Keratinocyte (primary cell): Measurements from ENCODE around the gene ITIH5. TPM values are rescaled to one million over a fixed set of nuclear protein-coding genes. Genes with fewer than 3 reads are reported as not detected.

Source experiments
- DNase-seq: peaks from one replicate; pipeline ENCODE4 v3.0.0-alpha.2; 2011; ENCODE audit warnings: low read depth, missing footprints, low spot score
- FAIRE-seq: peaks from 2 replicates; lab custom pipeline; 2011; peaks lifted over from hg19 to GRCh38; lab: Jason Lieb, UNC
- H2AFZ ChIP-seq: 2 replicates; pipeline ENCODE4 v1.6.0; 2012; ENCODE audit warnings: low read length, control low read depth, inconsistent platforms; ENCODE audit not compliant: control insufficient read depth
- H3K27ac ChIP-seq: 2 replicates; pipeline ENCODE4 v1.5.1; 2011; ENCODE audit warnings: low read length; ENCODE audit not compliant: control insufficient read depth, insufficient read depth
- H3K27me3 ChIP-seq: 3 replicates; pipeline ENCODE4 v1.6.0; 2011; ENCODE audit warnings: low read length; ENCODE audit not compliant: control insufficient read depth, insufficient read depth; ENCODE audit errors: extremely low read depth
- H3K36me3 ChIP-seq, 2 experiments: 2 replicates in 1 of 2; 3 replicates in 1 of 2; pipeline ENCODE4 v1.5.1; 2011; ENCODE audit warnings: low read length in 2 of 2, mild to moderate bottlenecking in 1 of 2; ENCODE audit not compliant: control insufficient read depth in 2 of 2, insufficient read depth in 2 of 2; ENCODE audit errors: extremely low read depth in 1 of 2
- H3K4me1 ChIP-seq: 3 replicates; pipeline ENCODE4 v1.5.1; 2011; ENCODE audit warnings: low read length; ENCODE audit not compliant: control insufficient read depth, insufficient read depth; ENCODE audit errors: extremely low read depth
- H3K4me2 ChIP-seq: 3 replicates; pipeline ENCODE4 v1.6.0; 2011; ENCODE audit warnings: low read depth, low read length; ENCODE audit not compliant: control insufficient read depth, insufficient read depth; ENCODE audit errors: extremely low read depth
- H3K4me3 ChIP-seq, 3 experiments: fragments of 200-600 bp in 1 of 3; sonication (generic) in 1 of 3; 2 replicates in 2 of 3; 3 replicates in 1 of 3; pipeline ENCODE4 v1.5.1; 2011 to 2016; ENCODE audit warnings: low read length in 3 of 3, mild to moderate bottlenecking in 3 of 3, control low read depth in 2 of 3, inconsistent platforms in 1 of 3, low read depth in 1 of 3, mixed read lengths in 1 of 3, mixed run types in 1 of 3, moderate library complexity in 1 of 3; ENCODE audit not compliant: control insufficient read depth in 2 of 3, insufficient read depth in 2 of 3; ENCODE audit errors: extremely low read depth in 1 of 3
- H3K79me2 ChIP-seq: 2 replicates; pipeline ENCODE4 v1.6.0; 2012; ENCODE audit warnings: low read length; ENCODE audit not compliant: control insufficient read depth, insufficient read depth
- H3K9ac ChIP-seq: 3 replicates; pipeline ENCODE4 v1.6.0; 2011; ENCODE audit warnings: low read length; ENCODE audit not compliant: control insufficient read depth, insufficient read depth; ENCODE audit errors: extremely low read depth
- H3K9me1 ChIP-seq: 3 replicates; pipeline ENCODE4 v1.6.0; 2011; ENCODE audit warnings: low read length; ENCODE audit not compliant: control insufficient read depth, insufficient read depth; ENCODE audit errors: extremely low read depth
- H3K9me3 ChIP-seq: 2 replicates; pipeline ENCODE4 v1.5.1; 2012; ENCODE audit warnings: low read depth, low read length; ENCODE audit not compliant: control insufficient read depth
- H4K20me1 ChIP-seq: 3 replicates; pipeline ENCODE4 v1.6.0; 2011; ENCODE audit warnings: low read length; ENCODE audit not compliant: control insufficient read depth, insufficient read depth; ENCODE audit errors: extremely low read depth
- EZH2 ChIP-seq: IDR thresholded peaks from one replicate; pipeline ENCODE4 v1.6.1; 2012; ENCODE audit warnings: inconsistent platforms, mild to moderate bottlenecking, low read length, moderate library complexity
- dilution Hi-C: fragments of 300-500 bp; cut with MboI; formaldehyde crosslinking; loops from one replicate; pipeline ENCODE4 v1.7.0; 2020; ENCODE audit warnings: low sequenced_read_pairs; ENCODE audit not compliant: extremely low pct_ligation_motif_present
- polyA plus RNA-seq, 5 experiments: library from polyadenylated mRNA; depleted of rRNA in 3 of 5; stranded (reverse) in 3 of 5; stranded (forward) in 1 of 5; unstranded in 1 of 5; fragments of >200 nt; gene quantifications; 1 replicate in 1 of 5; 2 replicates in 3 of 5; 3 replicates in 1 of 5; pipeline versions ENCODE4 v1.2.1 to v1.2.3, GENCODE V29; 2011 to 2012; ENCODE audit warnings: missing spikeins in 2 of 5, low read depth in 1 of 5, low replicate concordance in 1 of 5
- TF ChIP-seq, protein P1 (sequence below), 3 experiments: IDR thresholded peaks in 1 of 3; conservative IDR thresholded peaks in 1 of 3; optimal IDR thresholded peaks in 1 of 3; 2 replicates in 2 of 3; 3 replicates in 1 of 3; pipeline versions ENCODE3 to v1.5.1; 2011; ENCODE audit warnings: low read length in 3 of 3, mild to moderate bottlenecking in 3 of 3, moderate library complexity in 2 of 3, control low read depth in 1 of 3, inconsistent platforms in 1 of 3; ENCODE audit not compliant: insufficient read depth in 2 of 3; ENCODE audit errors: extremely low read depth in 1 of 3

ITIH5 gene
- polyA plus RNA-seq, 1 donor (not counting 4 experiments of a cell fraction or from before 2014, with no cell fraction given) = not detected

DNA sequence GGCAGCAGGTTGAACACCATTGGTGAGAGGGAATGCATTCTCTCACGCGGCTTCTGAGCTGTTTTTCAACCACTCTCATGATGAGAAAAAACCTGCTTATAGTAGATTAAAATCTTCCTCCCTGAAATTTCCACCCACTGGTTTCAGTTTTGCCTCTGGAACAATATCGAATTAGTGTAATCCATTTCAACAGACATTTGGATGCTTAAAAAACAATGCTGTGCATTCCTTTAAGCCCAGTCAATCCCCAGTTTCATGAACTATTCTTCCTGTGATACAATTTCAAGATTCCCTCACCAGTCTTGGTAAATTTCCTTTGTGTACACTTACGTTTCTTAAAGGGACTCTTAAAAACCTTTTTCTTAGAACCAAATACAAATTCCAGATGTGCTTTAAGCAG is 89.6 kb downstream of the ITIH5 start:
- no peak overlapping the region for H3K4me2 ChIP-seq
- peaks cover 2% of the 10 kb centered on the region for H3K9me3 ChIP-seq
- dilution Hi-C loops = no loop called here
- TF ChIP-seq EZH2 = no peak
- TF ChIP-seq, protein P1, sequence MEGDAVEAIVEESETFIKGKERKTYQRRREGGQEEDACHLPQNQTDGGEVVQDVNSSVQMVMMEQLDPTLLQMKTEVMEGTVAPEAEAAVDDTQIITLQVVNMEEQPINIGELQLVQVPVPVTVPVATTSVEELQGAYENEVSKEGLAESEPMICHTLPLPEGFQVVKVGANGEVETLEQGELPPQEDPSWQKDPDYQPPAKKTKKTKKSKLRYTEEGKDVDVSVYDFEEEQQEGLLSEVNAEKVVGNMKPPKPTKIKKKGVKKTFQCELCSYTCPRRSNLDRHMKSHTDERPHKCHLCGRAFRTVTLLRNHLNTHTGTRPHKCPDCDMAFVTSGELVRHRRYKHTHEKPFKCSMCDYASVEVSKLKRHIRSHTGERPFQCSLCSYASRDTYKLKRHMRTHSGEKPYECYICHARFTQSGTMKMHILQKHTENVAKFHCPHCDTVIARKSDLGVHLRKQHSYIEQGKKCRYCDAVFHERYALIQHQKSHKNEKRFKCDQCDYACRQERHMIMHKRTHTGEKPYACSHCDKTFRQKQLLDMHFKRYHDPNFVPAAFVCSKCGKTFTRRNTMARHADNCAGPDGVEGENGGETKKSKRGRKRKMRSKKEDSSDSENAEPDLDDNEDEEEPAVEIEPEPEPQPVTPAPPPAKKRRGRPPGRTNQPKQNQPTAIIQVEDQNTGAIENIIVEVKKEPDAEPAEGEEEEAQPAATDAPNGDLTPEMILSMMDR (optimal IDR thresholded peaks at IDR 0.05 in 1 of 3, IDR thresholded peaks at IDR 0.05 in 1 of 3, conservative IDR thresholded peaks at IDR 0.05 in 1 of 3; ENCODE audit: extremely low read depth in 1 of 3, insufficient read depth in 2 of 3, low read length in 3 of 3) = no peak
- no peaks in the 10 kb centered on the region for H3K27me3 ChIP-seq
- H3K79me2 ChIP-seq = no peaks in the 10 kb centered on the region
- DNase-seq (no peak), FAIRE-seq (no peak)
- H3K9me1 ChIP-seq = no peaks in the 10 kb centered on the region
- no peak overlapping the region for H3K9ac ChIP-seq
- no peak overlapping the region for H2AFZ ChIP-seq
- H4K20me1 ChIP-seq = no peaks in the 10 kb centered on the region
- H3K4me1 ChIP-seq = no peaks in the 10 kb centered on the region
- H3K27ac ChIP-seq = no peak overlapping the region
- no peak overlapping the region for H3K4me3 ChIP-seq
- no peaks in the 10 kb centered on the region for H3K36me3 ChIP-seq

DNA sequence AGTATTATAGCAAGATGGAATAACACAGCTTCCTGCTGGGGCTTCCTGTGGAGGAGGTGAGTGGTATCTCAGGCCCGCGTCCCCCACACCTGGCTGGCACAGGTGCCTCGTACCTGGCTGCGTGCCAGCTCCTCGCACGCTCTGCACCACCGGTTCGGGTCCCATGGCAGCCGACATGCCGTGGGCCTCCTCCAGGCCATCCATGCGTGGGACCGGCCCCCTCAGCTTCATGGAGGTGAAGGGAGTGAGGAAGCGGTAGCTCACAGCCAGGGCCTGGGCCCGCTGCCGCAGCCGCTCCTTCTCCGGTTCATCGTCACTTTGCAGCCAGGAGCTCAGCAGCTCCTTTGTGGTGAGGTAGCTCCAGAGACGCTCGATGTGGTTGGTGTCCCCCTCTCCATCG is 90.4 kb downstream of the ITIH5 start:
- dilution Hi-C loops = no loop called here
- no peak for FAIRE-seq
- TF ChIP-seq, protein P1 (optimal IDR thresholded peaks at IDR 0.05 in 1 of 3, IDR thresholded peaks at IDR 0.05 in 1 of 3, conservative IDR thresholded peaks at IDR 0.05 in 1 of 3; ENCODE audit: extremely low read depth in 1 of 3, insufficient read depth in 2 of 3, low read length in 3 of 3) = no peak
- TF ChIP-seq EZH2 = no peak

More for the DNA sequence above, 90.4 kb downstream of the ITIH5 start:
- DNase-seq = no peak
- peaks cover 2% of the 10 kb centered on the region for H3K9me3 ChIP-seq
- H3K36me3 ChIP-seq = no peaks in the 10 kb centered on the region
- no peaks in the 10 kb centered on the region for H3K9me1 ChIP-seq
- no peaks in the 10 kb centered on the region for H4K20me1 ChIP-seq
- no peaks in the 10 kb centered on the region for H3K4me1 ChIP-seq
- H3K79me2 ChIP-seq = no peaks in the 10 kb centered on the region
- no peak overlapping the region for H2AFZ ChIP-seq
- no peak overlapping the region for H3K27ac ChIP-seq
- no peak overlapping the region for H3K9ac ChIP-seq
- H3K4me3 ChIP-seq = no peak overlapping the region
- no peak overlapping the region for H3K4me2 ChIP-seq
- no peaks in the 10 kb centered on the region for H3K27me3 ChIP-seq
